Motor neuron (in vitro differentiated cells): Measurements from ENCODE around the gene MTIF3. TPM values are rescaled to one million over a fixed set of nuclear protein-coding genes. Genes with fewer than 3 reads are reported as not detected.

Experiments
- ATAC-seq, 8 experiments: fragments of 200-7000 bp; cut with Tn5 transposase; replicated peaks in 6 of 8; 2 replicates each; pipeline ENCODE4 v1.8.0; 2021; ENCODE audit warnings: mild to moderate bottlenecking in 8 of 8, moderate library complexity in 8 of 8
- H3K27ac ChIP-seq, 2 donors: fragments of 250-450 bp; sonication (Bioruptor Pico); 2 replicates each; pipeline ENCODE4 v1.9.0; 2021; ENCODE audit warnings: antibody characterized with exemption in 2 of 2, mild to moderate bottlenecking in 2 of 2, moderate library complexity in 1 of 2
- H3K4me1 ChIP-seq, 2 donors: fragments of 250-450 bp; sonication (Bioruptor Pico); replicated peaks in 1 of 2; 2 replicates each; pipeline ENCODE4 v1.6.1; 2021; ENCODE audit warnings: antibody characterized with exemption in 2 of 2, mild to moderate bottlenecking in 2 of 2, moderate library complexity in 1 of 2
- H3K4me3 ChIP-seq, 5 donors: fragments of 250-450 bp; sonication (Bioruptor Pico); 2 replicates each; pipeline ENCODE4 v1.9.0; 2021; ENCODE audit warnings: antibody characterized with exemption in 5 of 5, mild to moderate bottlenecking in 5 of 5, moderate library complexity in 4 of 5
- WGBS, 10 experiments: fragments of 450-650 bp; shearing (Covaris generic); methylation state at CpG; one replicate each; pipeline ENCODE4 v1.0.0; 2022; 5-methylcytosine and 5-hydroxymethylcytosine counted together
- in situ Hi-C, 9 experiments: fragments of 400-800 bp; cut with MboI; loops; one replicate each; pipeline ENCODE4 v1.15.0; 2021; ENCODE audit warnings: low sequenced_read_pairs in 9 of 9, low pct_unique_long_range_greater_than_20kb in 2 of 9; ENCODE audit not compliant: unreplicated experiment in 9 of 9
- total RNA-seq, 8 experiments: library from RNA; unstranded; fragments of 300-600 nt; gene quantifications; 2 replicates each; pipeline versions ENCODE4 v1.2.3 to v1.2.4, GENCODE V29; 2022

MTIF3 gene
- total RNA-seq, 8 experiments from 2014 or later, result 34.4 to 69.4 (median 50.8) TPM

DNA sequence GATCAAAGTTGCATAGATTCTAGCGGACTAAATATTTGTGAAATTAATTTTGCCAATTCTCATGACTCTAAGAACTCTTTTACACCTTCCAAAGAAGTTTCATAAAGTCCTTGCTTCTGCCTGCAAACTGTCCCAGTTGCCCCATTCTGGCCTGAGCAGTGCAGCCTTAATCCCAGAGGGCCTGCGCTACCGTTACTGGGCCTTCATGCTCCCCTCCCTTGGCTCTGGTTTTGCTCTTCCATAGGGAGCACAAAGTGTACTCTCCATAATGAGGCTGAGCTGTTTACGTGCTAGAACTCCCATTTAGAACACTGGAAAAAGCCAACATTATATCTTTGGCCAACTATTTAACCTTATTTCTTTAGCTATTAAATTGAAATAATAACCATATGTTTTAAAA lies 2.1 kb downstream of the MTIF3 start:
- Histone ChIP-seq H3K4me1 (peaks cover 9 to 12% of the 10 kb centered on the region in 2 donors), H3K27ac (no peak overlapping the region), H3K4me3 (no peak overlapping the region)
- ATAC-seq, result no peak
- 93 to 100% (median 97%) methylated on average over 1 to 4 of the region's 4 CpGs; no CpG with 5 or more reads in 1 of the 10 experiments for WGBS, 10 experiments
- in situ Hi-C loops, result no loop called here

- in situ Hi-C loops, result no loop called here
- WGBS, 10 experiments, result 65 to 94% (median 85%) methylated on average over 3 to 7 of the region's 7 CpGs
- Histone ChIP-seq H3K4me1 (peaks cover 9 to 12% of the 10 kb centered on the region in 2 donors), H3K4me3 (no peak overlapping the region), H3K27ac (no peak overlapping the region)
- no peak for ATAC-seq
Measured at GRCh38 chr13:27446986-27447583, 3.3 kb downstream of the MTIF3 start.

DNA sequence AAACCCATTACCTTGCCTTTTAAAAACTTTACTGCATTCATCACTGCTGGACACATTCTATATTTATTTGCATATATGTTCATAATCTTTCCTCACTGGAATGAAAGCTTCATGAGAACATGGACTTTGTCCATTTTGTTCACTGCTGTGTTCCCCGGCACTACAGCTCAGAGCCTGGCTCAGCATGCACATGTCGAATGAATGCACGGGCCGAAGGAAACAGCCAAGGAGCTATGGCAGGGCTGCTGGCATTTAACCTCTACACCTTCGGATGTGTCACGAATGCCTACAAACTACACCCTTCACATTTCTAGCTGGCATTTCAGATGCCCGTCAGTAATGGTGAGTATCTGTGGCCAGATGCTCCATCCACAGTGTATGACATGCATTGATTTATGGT lies 7.6 kb downstream of the MTIF3 start:
- Histone ChIP-seq H3K4me1 (no peaks in the 10 kb centered on the region), H3K27ac (no peak overlapping the region), H3K4me3 (no peak overlapping the region)
- 73 to 100% (median 86%) methylated on average over 1 to 6 of the region's 7 CpGs; no CpG with 5 or more reads in 3 of the 10 experiments for WGBS, 10 experiments
- in situ Hi-C loops, result no loop called here
- ATAC-seq, result no peak

DNA sequence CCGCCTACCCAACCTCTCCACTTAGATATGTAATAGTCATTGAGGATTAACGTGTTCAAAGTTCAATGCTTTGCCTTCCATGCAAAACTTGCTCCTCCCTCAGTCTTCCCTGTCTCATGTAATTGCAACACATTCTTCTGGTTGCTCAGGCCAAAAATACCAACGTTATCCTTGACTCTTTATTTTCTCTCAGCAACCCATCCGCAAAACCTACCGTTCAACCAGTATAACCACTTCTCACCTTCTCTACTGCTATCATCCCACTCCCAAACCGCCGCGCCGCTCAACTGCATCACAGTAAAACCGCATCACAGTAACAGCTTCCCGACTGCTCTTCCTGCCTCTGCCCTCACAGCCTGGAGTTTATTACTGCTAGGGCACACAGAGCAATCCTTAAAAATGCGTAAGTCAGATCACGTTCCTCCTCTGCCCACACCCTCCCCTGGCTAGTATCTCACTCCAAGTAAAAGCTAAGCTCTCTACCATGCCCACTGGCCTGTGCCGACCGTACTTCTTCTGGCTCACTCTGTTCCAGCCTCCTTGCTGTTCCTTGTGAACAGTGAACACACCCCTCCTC lies 8.2 kb downstream of the MTIF3 start:
- H3K4me1 ChIP-seq, result no peaks in the 10 kb centered on the region
- peak in 2 of 8 experiments; percentile 16 to 54 for ATAC-seq
- H3K4me3 ChIP-seq, result no peak overlapping the region
- H3K27ac ChIP-seq, result no peak overlapping the region
- 50 to 87% (median 66%) methylated on average over 2 to 13 of the region's 15 CpGs for WGBS, 10 experiments
- in situ Hi-C loops, result no loop called here

DNA sequence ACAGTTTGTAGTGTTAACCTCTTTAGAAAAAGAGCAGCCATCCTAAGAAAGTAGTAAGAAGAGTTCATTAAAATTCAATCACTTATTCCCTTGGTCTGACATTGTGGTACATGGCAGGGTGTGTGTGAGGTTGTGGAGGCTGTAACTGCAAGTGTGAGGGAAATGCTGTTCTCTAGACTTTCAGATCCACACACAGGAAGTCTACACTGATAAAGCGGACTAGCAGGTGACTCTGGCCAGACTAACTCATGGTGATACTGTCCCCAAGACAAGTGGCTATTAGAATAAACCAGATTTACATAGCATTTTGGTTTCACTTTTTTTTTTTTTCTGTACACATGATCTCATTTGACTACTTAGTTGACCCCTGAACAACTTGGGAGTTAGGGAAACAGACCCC lies 10.0 kb downstream of the MTIF3 start:
- ATAC-seq, result no peak
- no peak overlapping the region for H3K4me3 ChIP-seq
- in situ Hi-C loops, result no loop called here
- no peak overlapping the region for H3K27ac ChIP-seq
- no peaks in the 10 kb centered on the region for H3K4me1 ChIP-seq
- WGBS, 10 experiments, result 100% methylated on average over 1 of the region's 1 CpG; no CpG with 5 or more reads in 6 of the 10 experiments

- Histone ChIP-seq H3K4me1 (no peaks in the 10 kb centered on the region), H3K27ac (no peak overlapping the region), H3K4me3 (no peak overlapping the region)
- 80 to 100% (median 92%) methylated on average over 1 to 2 of the region's 2 CpGs; no CpG with 5 or more reads in 5 of the 10 experiments for WGBS, 10 experiments
- in situ Hi-C loops, result no loop called here
- no peak for ATAC-seq
Measured at GRCh38 chr13:27437126-27437525, 13.2 kb downstream of the MTIF3 start.

DNA sequence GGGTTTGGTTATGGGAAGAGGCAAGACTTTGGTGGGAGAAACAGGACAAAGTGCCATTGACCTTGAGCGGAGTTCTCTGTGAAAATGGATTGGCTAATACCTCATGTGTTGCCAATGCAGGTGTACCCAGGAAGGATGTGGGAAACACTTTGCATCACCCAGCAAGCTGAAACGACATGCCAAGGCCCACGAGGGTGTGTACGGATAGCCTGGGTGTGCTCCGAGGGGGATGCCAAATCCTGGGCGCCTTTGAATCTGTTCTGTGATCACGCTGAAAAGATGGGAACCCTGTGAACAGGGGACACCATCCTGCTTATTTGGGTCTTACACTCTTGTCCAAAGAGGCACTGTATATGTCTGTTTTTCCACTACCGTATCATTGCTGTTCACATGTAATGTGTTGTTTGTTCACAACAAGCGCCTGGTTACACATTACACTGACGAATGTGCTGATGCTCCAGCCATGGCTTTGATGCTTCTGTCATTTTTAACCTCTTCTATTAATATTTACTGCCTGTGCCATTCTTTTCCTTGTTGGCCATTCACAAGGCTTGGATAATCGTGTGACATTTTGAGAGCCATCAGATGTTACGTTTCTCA lies 17.7 kb downstream of the MTIF3 start:
- Histone ChIP-seq H3K4me3 (no peak overlapping the region), H3K27ac (no peak overlapping the region), H3K4me1 (no peaks in the 10 kb centered on the region)
- no peak for ATAC-seq
- in situ Hi-C loops, result no loop called here
- 82 to 97% (median 94%) methylated on average over 3 to 12 of the region's 12 CpGs for WGBS, 10 experiments

- Histone ChIP-seq H3K27ac (no peak overlapping the region), H3K4me1 (no peaks in the 10 kb centered on the region), H3K4me3 (no peak overlapping the region)
- no peak for ATAC-seq
- 86 to 100% (median 100%) methylated on average over 1 to 2 of the region's 3 CpGs; no CpG with 5 or more reads in 4 of the 10 experiments for WGBS, 10 experiments
- in situ Hi-C loops, result no loop called here
Measured at GRCh38 chr13:27432180-27432579, 18.2 kb downstream of the MTIF3 start.

DNA sequence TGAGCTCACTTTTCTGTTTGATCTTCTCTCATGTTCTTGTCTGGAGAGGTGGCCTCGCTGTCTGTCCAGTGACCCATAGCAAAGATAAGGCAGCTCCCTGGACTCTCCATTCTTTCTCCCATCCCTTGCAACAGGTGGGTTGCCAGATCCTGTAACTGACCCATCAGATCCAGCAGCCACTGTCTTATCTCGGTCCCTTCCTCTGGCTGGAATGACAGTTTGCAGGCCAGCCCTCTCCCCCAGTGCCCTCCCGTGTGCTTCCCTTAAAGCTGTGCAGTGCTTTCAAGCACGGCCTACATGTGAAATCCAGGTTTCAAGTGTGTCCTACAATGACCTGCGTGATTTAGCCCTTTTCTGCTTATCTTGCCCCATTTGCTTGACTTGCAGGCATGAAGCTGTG lies 22.2 kb downstream of the MTIF3 start:
- 85 to 100% (median 100%) methylated on average over 1 to 2 of the region's 5 CpGs; no CpG with 5 or more reads in 4 of the 10 experiments for WGBS, 10 experiments
- peaks cover 16 to 19% of the 10 kb centered on the region in 2 donors for H3K4me1 ChIP-seq
- H3K27ac ChIP-seq, result no peak overlapping the region
- no peak overlapping the region for H3K4me3 ChIP-seq
- ATAC-seq, result no peak
- in situ Hi-C loops, result no loop called here

DNA sequence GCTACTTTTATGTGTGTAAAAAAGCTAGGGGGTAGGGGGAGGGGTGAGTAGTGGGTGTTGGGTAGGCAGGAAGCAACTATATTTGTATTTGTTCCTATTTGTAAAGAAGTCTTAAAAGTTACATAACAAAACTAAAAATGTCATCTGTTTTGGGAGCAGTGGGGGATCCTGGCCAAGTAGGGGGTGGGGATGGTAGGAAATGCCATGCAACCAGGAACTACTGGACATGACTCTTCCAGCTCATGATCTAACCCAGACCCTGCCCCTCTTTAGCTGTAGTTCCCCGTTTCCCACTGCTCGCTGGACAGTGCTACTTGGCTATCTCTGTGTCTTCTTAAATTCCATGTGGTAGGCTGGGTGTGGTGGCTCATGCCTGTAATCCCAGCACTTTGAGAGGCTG lies 22.7 kb downstream of the MTIF3 start:
- Histone ChIP-seq H3K27ac (no peak overlapping the region), H3K4me1 (peaks cover 16 to 19% of the 10 kb centered on the region in 2 donors), H3K4me3 (no peak overlapping the region)
- WGBS, 10 experiments, result 40 to 100% (median 100%) methylated on average over 1 to 2 of the region's 2 CpGs; no CpG with 5 or more reads in 6 of the 10 experiments
- in situ Hi-C loops, result no loop called here
- ATAC-seq, result no peak

DNA sequence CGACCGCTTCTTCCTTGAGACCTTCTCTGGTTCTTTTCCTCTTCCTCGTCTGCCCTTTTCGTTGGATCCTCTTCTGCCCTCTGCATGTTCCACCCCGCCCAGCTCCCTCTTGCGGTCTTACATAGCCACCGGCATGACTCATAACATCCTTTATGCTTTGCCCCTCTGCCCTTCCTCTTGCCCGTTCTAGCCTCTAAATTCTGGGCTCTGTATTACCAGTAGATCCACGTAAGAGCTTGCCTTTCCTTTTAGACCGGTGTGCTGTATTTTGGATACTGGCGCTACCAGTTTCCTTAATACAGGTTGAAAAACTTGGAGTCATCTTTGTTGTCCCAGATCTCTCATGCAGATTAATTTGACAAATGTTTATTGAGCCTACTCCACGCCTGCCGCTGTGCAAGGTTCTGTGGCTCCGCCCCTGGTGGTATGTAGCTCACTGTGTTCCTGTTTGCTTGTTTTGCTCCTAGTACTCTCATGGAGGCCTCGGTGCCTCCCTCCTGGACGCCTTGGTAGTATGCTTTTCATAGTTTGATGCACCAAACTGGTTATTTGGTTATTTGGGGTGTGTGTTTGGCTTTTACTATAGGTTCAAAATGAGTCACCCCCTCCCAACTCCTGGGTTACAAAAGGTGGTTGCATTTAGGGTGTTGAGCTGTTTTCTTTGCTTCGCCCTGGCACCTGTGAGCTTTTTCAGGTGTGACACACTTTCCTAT lies 24.3 kb downstream of the MTIF3 start:
- peak; percentile 40 to 75 (median 53) for ATAC-seq
- in situ Hi-C loops, result no loop called here
- WGBS, 10 experiments, result 8 to 60% (median 42%) methylated on average over 1 to 13 of the region's 17 CpGs
- Histone ChIP-seq H3K4me1 (peaks cover 16 to 19% of the 10 kb centered on the region in 2 donors), H3K4me3 (peak overlapping the region; percentile 45 to 71 (median 57)), H3K27ac (no peak overlapping the region)

DNA sequence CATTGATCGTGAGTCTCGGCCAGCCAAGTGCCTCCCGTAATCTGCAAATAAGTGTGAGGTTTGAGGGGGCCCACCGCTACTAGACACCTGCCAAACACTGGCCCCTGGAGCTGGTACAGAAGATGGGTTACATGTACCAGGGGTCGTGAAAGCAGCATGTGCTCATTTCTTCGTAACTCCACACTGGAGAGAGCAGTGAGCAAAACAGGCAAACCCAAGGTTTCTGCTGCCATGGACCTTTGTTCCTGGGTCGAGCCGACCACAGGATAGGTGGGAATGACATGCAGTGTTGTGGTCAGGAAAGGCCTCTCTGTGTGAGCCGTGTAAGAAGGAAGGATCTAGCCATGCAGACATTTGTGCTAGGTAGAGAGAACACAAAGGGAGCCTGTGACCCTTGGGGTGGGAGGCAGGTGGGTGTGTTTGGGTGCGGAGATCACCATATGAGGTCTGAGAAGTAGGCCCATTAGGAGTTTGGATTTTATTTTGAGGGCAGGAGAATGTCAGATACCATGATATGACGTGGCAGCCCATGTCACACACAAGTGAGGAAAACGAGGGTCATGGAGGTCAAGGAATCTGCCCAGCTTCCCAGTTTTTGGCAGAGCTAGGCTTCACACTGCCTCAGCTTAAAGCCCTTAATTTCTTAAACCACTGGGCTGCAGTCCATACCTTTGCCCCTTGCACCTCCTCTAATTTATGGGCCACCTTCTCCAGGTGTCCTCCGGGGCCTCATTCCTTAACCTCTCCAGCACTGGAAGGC lies 25.0 kb downstream of the MTIF3 start:
- H3K27ac ChIP-seq, result peak overlapping the region; percentile 47 to 74
- in situ Hi-C loops, result no loop called here
- WGBS, 10 experiments, result 0 to 70% (median 28%) methylated on average over 2 to 6 of the region's 13 CpGs; no CpG with 5 or more reads in 1 of the 10 experiments
- ATAC-seq, result no peak
- peaks cover 16 to 19% of the 10 kb centered on the region in 2 donors for H3K4me1 ChIP-seq
- peak overlapping the region; percentile 45 to 71 (median 57) for H3K4me3 ChIP-seq
